Common myeloid progenitor, CD34-positive (primary cell): Measurements from ENCODE around the gene CITED2.

Experiments used
- CTCF ChIA-PET: fragments of 350-600 bp; sonication (Branson Sonifier 250); formaldehyde crosslinking; loops from one replicate; lab custom pipeline; 2021; ENCODE audit warnings: antibody characterized with exemption; lab: Charles Lee
- POLR2A ChIA-PET: fragments of 350-600 bp; sonication (Branson Sonifier 250); formaldehyde crosslinking; loops from one replicate; lab custom pipeline; 2021; ENCODE audit warnings: antibody characterized with exemption; lab: Charles Lee
- DNase-seq, 3 donors: peaks; one replicate each; pipeline versions ENCODE4 v3.0.0 to v3.0.0-alpha.2; 2013
- H3K27ac ChIP-seq, 2 experiments: 1 replicate in 1 of 2; 2 replicates in 1 of 2; pipeline ENCODE4 v1.7.0; 2013; ENCODE audit warnings: inconsistent platforms in 2 of 2, low read length in 2 of 2, mild to moderate bottlenecking in 2 of 2, low read depth in 1 of 2, moderate library complexity in 1 of 2; ENCODE audit not compliant: severe bottlenecking in 2 of 2, insufficient read depth in 1 of 2, poor library complexity in 1 of 2
- H3K27me3 ChIP-seq, 5 experiments: replicated peaks in 2 of 5; 1 replicate in 3 of 5; 2 replicates in 2 of 5; pipeline versions ENCODE4 v1.6.1 to v1.7.0; 2013; ENCODE audit warnings: low read length in 4 of 5, mild to moderate bottlenecking in 2 of 5, moderate library complexity in 2 of 5, inconsistent platforms in 1 of 5; ENCODE audit not compliant: insufficient read depth in 5 of 5, control insufficient read depth in 4 of 5
- H3K36me3 ChIP-seq, 4 experiments: 1 replicate in 2 of 4; 2 replicates in 2 of 4; pipeline versions ENCODE4 v1.6.1 to v1.7.0; 2013; ENCODE audit warnings: low read length in 3 of 4, control low read depth in 1 of 4, mild to moderate bottlenecking in 1 of 4; ENCODE audit not compliant: control insufficient read depth in 4 of 4, insufficient read depth in 4 of 4
- H3K4me1 ChIP-seq, 4 experiments: 1 replicate in 3 of 4; 2 replicates in 1 of 4; pipeline versions ENCODE4 v1.6.1 to v1.7.1; 2013; ENCODE audit warnings: low read length in 3 of 4, mild to moderate bottlenecking in 3 of 4, control low read depth in 1 of 4, inconsistent platforms in 1 of 4, moderate library complexity in 1 of 4; ENCODE audit not compliant: control insufficient read depth in 4 of 4, insufficient read depth in 4 of 4; ENCODE audit errors: control extremely low read depth in 1 of 4
- H3K4me3 ChIP-seq, 7 experiments: 1 replicate in 4 of 7; 2 replicates in 3 of 7; pipeline versions ENCODE4 v1.5.1 to v1.7.0; 2013; ENCODE audit warnings: mild to moderate bottlenecking in 7 of 7, low read length in 6 of 7, moderate library complexity in 6 of 7, inconsistent platforms in 2 of 7, low read depth in 2 of 7, control low read depth in 1 of 7; ENCODE audit not compliant: insufficient read depth in 4 of 7, control insufficient read depth in 1 of 7; ENCODE audit errors: extremely low read depth in 1 of 7
- H3K9me3 ChIP-seq, 5 experiments: 1 replicate in 4 of 5; 2 replicates in 1 of 5; pipeline versions ENCODE4 v1.6.1 to v1.7.1; 2013; ENCODE audit warnings: low read length in 4 of 5, mild to moderate bottlenecking in 2 of 5, inconsistent platforms in 1 of 5, low read depth in 1 of 5, moderate library complexity in 1 of 5; ENCODE audit not compliant: control insufficient read depth in 4 of 5, insufficient read depth in 2 of 5; ENCODE audit errors: control extremely low read depth in 1 of 5
- WGBS: methylation state at CpG from one replicate; pipeline ENCODE4 v1.1.5; 2013; ENCODE audit not compliant: insufficient coverage; 5-methylcytosine and 5-hydroxymethylcytosine counted together

The CITED2 gene

GRCh38 chr6:139336488-139336887, 38.0 kb downstream of the CITED2 start:
- H3K4me3 ChIP-seq, result no peak overlapping the region
- H3K27me3 ChIP-seq, result no peaks in the 10 kb centered on the region
- peak; percentile 29 to 84 (median 82) for DNase-seq
- H3K9me3 ChIP-seq, result peaks cover 0 to 11% (median 0%) of the 10 kb centered on the region in 5 experiments
- H3K4me1 ChIP-seq, result peaks cover 8 to 41% (median 18%) of the 10 kb centered on the region in 4 experiments
- H3K36me3 ChIP-seq, result no peaks in the 10 kb centered on the region
- ChIA-PET CTCF (interaction anchor here (1.3 to 1.8 kb wide), 2 partner anchors 10 to 117 kb away, joined by 3 to 4 read pairs; no protein-coding TSS in a partner anchor), POLR2A (no interaction called here)
- WGBS, result 31% methylated on average over 2 of the region's 4 CpGs
- H3K27ac ChIP-seq, result no peak overlapping the region

GRCh38 chr6:139335447-139336210, 38.8 kb downstream of the CITED2 start:
- H3K9me3 ChIP-seq, result peaks cover 0 to 4% (median 0%) of the 10 kb centered on the region in 5 experiments
- H3K27me3 ChIP-seq, result no peaks in the 10 kb centered on the region
- DNase-seq, result no peak
- H3K4me1 ChIP-seq, result peaks cover 8 to 41% (median 18%) of the 10 kb centered on the region in 4 experiments
- H3K4me3 ChIP-seq, result no peak overlapping the region
- ChIA-PET POLR2A (no interaction called here), CTCF (interaction anchor here (1.1 to 1.8 kb wide), 2 partner anchors 44 to 116 kb away, joined by 4 read pairs; partner anchors contain the start of gene TXLNB)
- WGBS, result 96% methylated on average over 3 of the region's 5 CpGs
- H3K27ac ChIP-seq, result no peak overlapping the region
- H3K36me3 ChIP-seq, result no peaks in the 10 kb centered on the region

GRCh38 chr6:139334806-139335446, 39.5 kb downstream of the CITED2 start:
- Histone ChIP-seq H3K4me1 (peaks cover 8 to 41% (median 18%) of the 10 kb centered on the region in 4 experiments), H3K9me3 (peaks cover 0 to 4% (median 0%) of the 10 kb centered on the region in 5 experiments), H3K4me3 (no peak overlapping the region), H3K27me3 (no peaks in the 10 kb centered on the region), H3K36me3 (no peaks in the 10 kb centered on the region), H3K27ac (no peak overlapping the region)
- 100% methylated on average over 2 of the region's 5 CpGs for WGBS
- POLR2A ChIA-PET, result no interaction called here
- CTCF ChIA-PET, result interaction anchor here (1.1 kb wide), 1 partner anchor 43 kb away, joined by 4 read pairs; the partner anchor contains the start of gene TXLNB
- DNase-seq, result no peak

GRCh38 chr6:139330826-139331500, 43.5 kb downstream of the CITED2 start:
- no peak for DNase-seq
- Histone ChIP-seq H3K27me3 (no peaks in the 10 kb centered on the region), H3K4me3 (no peak overlapping the region), H3K4me1 (peaks cover 3 to 24% (median 9%) of the 10 kb centered on the region in 4 experiments), H3K9me3 (no peaks in the 10 kb centered on the region), H3K36me3 (no peaks in the 10 kb centered on the region), H3K27ac (no peak overlapping the region)
- ChIA-PET CTCF (interaction anchor here (1.0 kb wide), 1 partner anchor 39 kb away, joined by 3 read pairs; the partner anchor contains the start of gene TXLNB), POLR2A (no interaction called here)
- 70% methylated on average over 2 of the region's 3 CpGs for WGBS

GRCh38 chr6:139330306-139330705, 44.1 kb downstream of the CITED2 start:
- Histone ChIP-seq H3K36me3 (no peaks in the 10 kb centered on the region), H3K4me3 (no peak overlapping the region), H3K4me1 (peaks cover 10 to 24% (median 15%) of the 10 kb centered on the region in 4 experiments), H3K27ac (no peak overlapping the region), H3K9me3 (no peaks in the 10 kb centered on the region), H3K27me3 (no peaks in the 10 kb centered on the region)
- WGBS, result 83% methylated on average over 4 of the region's 5 CpGs
- DNase-seq, result no peak
- ChIA-PET POLR2A (no interaction called here), CTCF (interaction anchor here (0.7 kb wide), 1 partner anchor 19 kb away, joined by 3 read pairs; no protein-coding TSS in a partner anchor)

GRCh38 chr6:139329224-139329623, 45.2 kb downstream of the CITED2 start:
- no peak overlapping the region for H3K27ac ChIP-seq
- WGBS, result 100% methylated on average over 1 of the region's 3 CpGs
- H3K4me3 ChIP-seq, result no peak overlapping the region
- ChIA-PET POLR2A (no interaction called here), CTCF (interaction anchor here (0.6 to 1.5 kb wide), 2 partner anchors 35 to 82 kb away, joined by 3 read pairs; no protein-coding TSS in a partner anchor)
- H3K4me1 ChIP-seq, result peaks cover 18 to 29% (median 23%) of the 10 kb centered on the region in 4 experiments
- no peaks in the 10 kb centered on the region for H3K27me3 ChIP-seq
- no peaks in the 10 kb centered on the region for H3K36me3 ChIP-seq
- no peaks in the 10 kb centered on the region for H3K9me3 ChIP-seq
- no peak for DNase-seq
